SK-N-SH treated with all-trans-retinoic acid at 6 μM for 48 hours (cell line): Measurements from ENCODE around the gene SGK1.

ENCODE experiments used
- ATAC-seq: fragments of 200-7000 bp; cut with Tn5 transposase; 3 replicates; pipeline ENCODE4 v1.9.1; 2020; ENCODE audit warnings: mild to moderate bottlenecking, moderate library complexity
- BACH2 ChIP-seq: fragments of 250-450 bp; sonication (Bioruptor Pico); IDR thresholded peaks from 2 replicates; pipeline ENCODE4 v1.9.0; 2021; ENCODE audit warnings: mild to moderate bottlenecking, borderline replicate concordance
- CSDC2 ChIP-seq: fragments of 250-450 bp; sonication (Bioruptor Pico); IDR thresholded peaks from 2 replicates; pipeline ENCODE4 v1.5.0; 2020; ENCODE audit warnings: mild to moderate bottlenecking, moderate library complexity
- ESRRG ChIP-seq: fragments of 250-450 bp; sonication (Bioruptor Pico); IDR thresholded peaks from 2 replicates; pipeline ENCODE4 v1.6.1; 2021; ENCODE audit warnings: mild to moderate bottlenecking
- ISL1 ChIP-seq: fragments of 250-450 bp; sonication (Bioruptor Pico); IDR thresholded peaks from 2 replicates; pipeline ENCODE4 v2.1.2; 2022; ENCODE audit warnings: mild to moderate bottlenecking, moderate library complexity
- OSR1 ChIP-seq: fragments of 250-450 bp; sonication (Bioruptor Pico); IDR thresholded peaks from 2 replicates; pipeline ENCODE4 v1.8.0; 2022; ENCODE audit warnings: moderate library complexity, mild to moderate bottlenecking, inconsistent platforms
- PATZ1 ChIP-seq: fragments of 250-450 bp; sonication (Bioruptor Pico); IDR thresholded peaks from 2 replicates; pipeline ENCODE4 v1.8.0; 2020; ENCODE audit warnings: mild to moderate bottlenecking, moderate library complexity, borderline replicate concordance
- POU6F1 ChIP-seq: fragments of 250-450 bp; sonication (Bioruptor Pico); IDR thresholded peaks from 2 replicates; pipeline ENCODE4 v1.8.0; 2021; ENCODE audit warnings: low read depth, mild to moderate bottlenecking, moderate library complexity, borderline replicate concordance
- PPARA ChIP-seq: fragments of 250-450 bp; sonication (Bioruptor Pico); IDR thresholded peaks from 2 replicates; pipeline ENCODE4 v1.5.0; 2020; ENCODE audit warnings: mild to moderate bottlenecking, borderline replicate concordance
- RARB ChIP-seq: fragments of 250-450 bp; sonication (Bioruptor Pico); IDR thresholded peaks from 2 replicates; pipeline ENCODE4 v1.8.0; 2021; ENCODE audit warnings: mild to moderate bottlenecking, moderate library complexity
- SNAI2 ChIP-seq: fragments of 250-450 bp; sonication (Bioruptor Pico); IDR thresholded peaks from 2 replicates; pipeline ENCODE4 v1.5.0; 2020; ENCODE audit warnings: mild to moderate bottlenecking, moderate library complexity
- TOX ChIP-seq: fragments of 250-450 bp; sonication (Bioruptor Pico); IDR thresholded peaks from 2 replicates; pipeline ENCODE4 v1.8.0; 2021; ENCODE audit warnings: mild to moderate bottlenecking, moderate library complexity, borderline replicate concordance
- ZFP3 ChIP-seq: fragments of 250-450 bp; sonication (Bioruptor Pico); IDR thresholded peaks from 2 replicates; pipeline ENCODE4 v1.5.0; 2020; ENCODE audit warnings: mild to moderate bottlenecking, moderate library complexity
- ZFP30 ChIP-seq: fragments of 450-650 bp; formaldehyde crosslinking; IDR thresholded peaks from 2 replicates; pipeline ENCODE4 v1.5.0; 2022; ENCODE audit warnings: mild to moderate bottlenecking, moderate library complexity
- ZNF565 ChIP-seq: fragments of 450-650 bp; formaldehyde crosslinking; conservative IDR thresholded peaks from 2 replicates; pipeline ENCODE4 v1.5.0; 2020; ENCODE audit warnings: low read depth, mild to moderate bottlenecking, moderate library complexity
- ZNF70 ChIP-seq: fragments of 450-650 bp; formaldehyde crosslinking; IDR thresholded peaks from 2 replicates; pipeline ENCODE4 v1.5.0; 2020; ENCODE audit warnings: mild to moderate bottlenecking, moderate library complexity
- ZNF8 ChIP-seq: fragments of 450-650 bp; formaldehyde crosslinking; IDR thresholded peaks from 2 replicates; pipeline ENCODE4 v1.5.0; 2020; ENCODE audit warnings: mild to moderate bottlenecking, moderate library complexity
- TF ChIP-seq, protein P1 (sequence below): fragments of 250-450 bp; sonication (Bioruptor Pico); IDR thresholded peaks from 2 replicates; pipeline ENCODE4 v1.5.1; 2021; ENCODE audit warnings: mild to moderate bottlenecking, moderate library complexity
- TF ChIP-seq, protein P2 (sequence below): fragments of 250-450 bp; sonication (Bioruptor Pico); IDR thresholded peaks from 2 replicates; pipeline ENCODE4 v1.5.1; 2020; ENCODE audit warnings: low read depth, mild to moderate bottlenecking, moderate library complexity

The SGK1 gene

DNA sequence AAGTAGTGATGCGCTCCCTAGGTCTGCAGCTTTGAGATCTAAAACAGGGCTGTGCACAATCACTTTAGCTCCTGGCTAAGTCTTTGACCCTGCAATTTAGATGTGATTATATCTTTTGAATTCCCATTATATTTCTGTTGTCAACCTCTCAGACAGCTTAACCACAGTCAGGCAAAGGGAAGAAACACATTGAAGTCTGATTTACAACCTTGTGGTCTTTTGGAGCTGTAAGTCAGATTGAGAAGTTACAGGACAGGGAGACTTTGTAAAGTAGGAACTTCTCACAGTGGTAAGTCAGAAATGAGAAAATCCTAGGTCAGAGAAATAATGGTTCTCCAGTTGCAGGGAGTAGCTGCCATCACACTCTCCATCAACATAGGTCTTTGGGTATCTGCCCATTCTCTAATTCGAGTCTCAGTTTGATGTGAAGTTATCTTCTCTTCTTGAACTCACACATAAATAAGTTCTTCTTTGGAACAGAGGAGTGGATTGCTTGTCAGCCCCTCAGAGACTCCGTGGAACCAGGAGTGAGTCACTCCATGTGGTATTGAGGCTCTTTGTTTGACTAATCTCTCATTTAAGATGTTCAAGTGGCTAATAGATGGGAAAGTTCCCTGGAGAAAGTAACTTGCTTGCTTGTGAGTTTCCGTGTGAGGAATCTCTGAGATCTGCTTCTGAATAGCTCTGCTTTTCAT, 35.0 kb upstream of the SGK1 start:
- TF ChIP-seq ZFP3 (CRISPR knock-in tag) (peak; percentile 55; the same call in 1 of the 2 replicates), ESRRG (no peak), PPARA (CRISPR knock-in tag) (no peak), RARB (CRISPR knock-in tag) (no peak), SNAI2 (CRISPR knock-in tag) (no peak), ISL1 (CRISPR knock-in tag) (peak; percentile 58), TOX (CRISPR knock-in tag) (no peak)
- TF ChIP-seq, protein P1, sequence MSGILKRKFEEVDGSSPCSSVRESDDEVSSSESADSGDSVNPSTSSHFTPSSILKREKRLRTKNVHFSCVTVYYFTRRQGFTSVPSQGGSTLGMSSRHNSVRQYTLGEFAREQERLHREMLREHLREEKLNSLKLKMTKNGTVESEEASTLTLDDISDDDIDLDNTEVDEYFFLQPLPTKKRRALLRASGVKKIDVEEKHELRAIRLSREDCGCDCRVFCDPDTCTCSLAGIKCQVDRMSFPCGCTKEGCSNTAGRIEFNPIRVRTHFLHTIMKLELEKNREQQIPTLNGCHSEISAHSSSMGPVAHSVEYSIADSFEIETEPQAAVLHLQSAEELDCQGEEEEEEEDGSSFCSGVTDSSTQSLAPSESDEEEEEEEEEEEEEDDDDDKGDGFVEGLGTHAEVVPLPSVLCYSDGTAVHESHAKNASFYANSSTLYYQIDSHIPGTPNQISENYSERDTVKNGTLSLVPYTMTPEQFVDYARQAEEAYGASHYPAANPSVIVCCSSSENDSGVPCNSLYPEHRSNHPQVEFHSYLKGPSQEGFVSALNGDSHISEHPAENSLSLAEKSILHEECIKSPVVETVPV (CRISPR knock-in tag), result no peak
- ATAC-seq, result peak; percentile 47

- TF ChIP-seq SNAI2 (CRISPR knock-in tag), result no peak
- no peak for TF ChIP-seq PPARA (CRISPR knock-in tag)
- TF ChIP-seq ZFP3 (CRISPR knock-in tag), result no peak
- no peak; the same call in 2 of the 3 replicates for ATAC-seq
These were observed 33.9 kb upstream of the SGK1 start for GRCh38 chr6:134351615-134352474.

GRCh38 chr6:134347885-134348805, 30.2 kb upstream of the SGK1 start:
- ATAC-seq, result peak; percentile 85
- TF ChIP-seq RARB (CRISPR knock-in tag) (no peak), PPARA (CRISPR knock-in tag) (no peak), ISL1 (CRISPR knock-in tag) (0 out of 2 replicates have a peak, but pooled peaks have one; percentile 16), ZNF70 (CRISPR knock-in tag) (no peak)

DNA sequence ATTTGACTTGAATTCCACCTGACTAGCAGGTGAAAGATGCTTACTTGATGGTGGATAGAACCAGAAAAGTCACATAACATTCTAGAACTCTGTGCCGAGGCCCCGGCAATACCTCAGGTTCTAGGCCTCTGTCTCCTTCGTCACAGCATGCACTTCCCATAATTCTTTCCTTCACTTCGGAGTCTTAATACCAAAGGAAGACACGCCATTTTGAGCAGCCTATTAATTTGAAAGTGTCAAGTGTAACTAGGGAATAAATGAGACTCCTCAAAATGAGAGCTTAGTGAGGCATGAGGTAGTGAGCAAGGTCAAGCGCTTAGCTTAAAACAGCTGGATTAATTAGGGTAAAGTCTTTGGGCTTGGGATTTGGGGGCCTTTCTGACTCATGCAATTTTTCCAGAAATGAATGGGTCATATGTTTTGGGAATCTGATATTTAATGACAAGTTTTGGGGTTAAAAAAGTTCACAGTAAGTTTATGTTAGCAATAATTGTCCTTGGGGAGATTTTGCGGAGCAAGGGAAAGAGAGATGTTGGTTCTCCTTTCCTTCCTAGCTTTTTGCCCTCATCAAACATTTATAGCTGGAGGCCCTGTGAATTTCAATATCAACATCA, 29.1 kb upstream of the SGK1 start:
- no peak for ATAC-seq
- no peak for TF ChIP-seq ZNF565
- TF ChIP-seq ZFP30 (CRISPR knock-in tag), result no peak
- no peak for TF ChIP-seq RARB (CRISPR knock-in tag)
- TF ChIP-seq CSDC2 (CRISPR knock-in tag), result no peak
- TF ChIP-seq SNAI2 (CRISPR knock-in tag), result no peak
- no peak for TF ChIP-seq OSR1 (CRISPR knock-in tag)
- no peak for TF ChIP-seq POU6F1 (CRISPR knock-in tag)

- TF ChIP-seq BACH2 (CRISPR knock-in tag), result no peak
- TF ChIP-seq OSR1 (CRISPR knock-in tag), result no peak
- no peak for TF ChIP-seq ISL1 (CRISPR knock-in tag)
- no peak for TF ChIP-seq ZNF70 (CRISPR knock-in tag)
- no peak for TF ChIP-seq ZFP30 (CRISPR knock-in tag)
- TF ChIP-seq TOX (CRISPR knock-in tag), result no peak
- TF ChIP-seq, protein P2, sequence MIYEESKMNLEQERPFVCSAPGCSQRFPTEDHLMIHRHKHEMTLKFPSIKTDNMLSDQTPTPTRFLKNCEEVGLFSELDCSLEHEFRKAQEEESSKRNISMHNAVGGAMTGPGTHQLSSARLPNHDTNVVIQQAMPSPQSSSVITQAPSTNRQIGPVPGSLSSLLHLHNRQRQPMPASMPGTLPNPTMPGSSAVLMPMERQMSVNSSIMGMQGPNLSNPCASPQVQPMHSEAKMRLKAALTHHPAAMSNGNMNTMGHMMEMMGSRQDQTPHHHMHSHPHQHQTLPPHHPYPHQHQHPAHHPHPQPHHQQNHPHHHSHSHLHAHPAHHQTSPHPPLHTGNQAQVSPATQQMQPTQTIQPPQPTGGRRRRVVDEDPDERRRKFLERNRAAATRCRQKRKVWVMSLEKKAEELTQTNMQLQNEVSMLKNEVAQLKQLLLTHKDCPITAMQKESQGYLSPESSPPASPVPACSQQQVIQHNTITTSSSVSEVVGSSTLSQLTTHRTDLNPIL (CRISPR knock-in tag), result no peak
- TF ChIP-seq CSDC2 (CRISPR knock-in tag), result no peak
- TF ChIP-seq ZNF8 (CRISPR knock-in tag), result no peak
- TF ChIP-seq ESRRG, result no peak
- TF ChIP-seq PATZ1 (CRISPR knock-in tag), result no peak
- ATAC-seq, result no peak
These were observed 27.9 kb upstream of the SGK1 start for GRCh38 chr6:134345789-134346188.
